A204.1 (cell line): ENCODE measurements around the gene FAM193A.
"Not testable (repeated sequence)": the region's sequence is repeated elsewhere in the genome, so short reads cannot be mapped to it uniquely, and the experiment has no call there.

Experiments
- FAIRE-seq: peaks from 2 replicates; lab custom pipeline; 2012; peaks lifted over from hg19 to GRCh38; lab: Jason Lieb, UNC

Gene FAM193A

GRCh38 chr4:2618729-2619128, 82.3 kb downstream of the FAM193A start:
- FAIRE-seq = not testable (repeated sequence)

DNA sequence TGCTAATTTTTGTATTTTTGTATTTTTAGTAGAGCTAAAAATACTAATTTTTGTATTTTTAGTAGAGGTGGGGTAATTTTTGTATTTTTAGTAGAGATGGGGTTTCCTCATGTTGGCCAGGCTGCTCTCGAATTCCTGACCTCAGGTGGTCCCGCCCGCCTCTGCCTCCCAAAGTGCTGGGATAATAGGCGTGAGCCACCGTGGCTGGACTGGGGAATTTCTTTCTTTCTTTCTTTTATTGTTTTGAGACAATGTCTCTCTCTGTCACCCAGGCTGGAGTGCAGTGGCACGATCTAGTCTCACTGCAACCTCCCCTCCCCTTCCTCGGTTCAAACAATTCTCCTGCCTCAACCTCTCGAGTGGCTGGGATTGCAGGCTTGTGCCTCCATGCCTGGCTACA, 83.0 kb downstream of the FAM193A start:
- no peak for FAIRE-seq

- no peak for FAIRE-seq
Observed at GRCh38 chr4:2621419-2621818, 85.0 kb downstream of the FAM193A start.

DNA sequence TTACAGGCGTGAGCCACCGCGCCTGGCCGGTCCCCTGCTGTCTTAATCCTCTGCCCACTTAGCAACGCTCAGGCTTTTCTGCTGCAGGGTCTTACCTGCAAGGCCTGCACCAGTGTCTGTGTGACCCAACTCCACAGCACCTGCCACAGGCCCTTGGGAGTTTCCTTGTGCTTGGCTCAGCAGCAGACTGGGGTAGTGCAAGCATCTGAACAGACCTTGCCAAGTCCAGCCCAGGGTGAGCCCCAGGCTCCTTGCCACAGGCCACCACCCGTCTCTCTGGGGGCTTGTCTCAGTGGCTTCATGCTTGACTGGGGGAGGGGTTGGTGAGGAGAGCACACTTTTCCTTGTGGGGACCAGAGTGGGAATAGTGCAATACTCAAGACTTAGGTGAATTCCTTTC, 87.0 kb downstream of the FAM193A start:
- no peak for FAIRE-seq

DNA sequence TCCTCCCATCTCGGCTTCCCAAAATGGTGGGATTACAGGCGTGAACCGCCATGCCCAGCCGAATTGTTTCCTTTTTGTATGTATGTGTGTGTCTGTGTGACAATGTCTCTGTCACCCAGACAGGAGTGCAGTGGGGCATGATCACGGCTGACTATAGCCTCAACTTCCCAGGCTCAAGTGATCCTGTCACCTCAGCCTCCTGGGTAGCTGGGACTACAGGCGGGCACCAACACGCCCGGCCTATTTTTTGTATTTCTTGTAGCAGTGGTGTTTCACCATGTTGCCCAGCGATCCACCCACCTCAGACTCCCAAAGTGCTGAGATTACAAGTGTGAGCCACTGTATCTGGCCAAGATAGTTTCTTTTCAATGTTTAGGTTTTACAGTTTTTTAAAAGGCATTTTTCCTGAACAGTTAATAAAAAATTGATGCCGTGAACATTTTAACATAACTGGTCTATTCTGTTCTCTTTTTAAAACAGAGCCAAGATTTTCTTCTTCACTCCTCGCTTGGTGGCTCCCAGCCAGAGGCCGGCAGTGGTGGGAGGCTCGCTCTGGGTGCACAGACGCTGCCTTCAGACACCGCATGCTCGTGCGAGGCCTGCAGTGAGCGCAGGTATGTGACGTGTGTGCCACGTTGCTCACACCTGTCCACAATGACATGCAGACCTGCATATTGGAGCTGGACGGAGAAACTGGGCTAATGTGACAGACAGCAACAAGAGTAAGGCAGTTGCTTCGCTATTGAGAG, 88.5 kb downstream of the FAM193A start:
- FAIRE-seq = no peak

GRCh38 chr4:2626231-2626630, 89.8 kb downstream of the FAM193A start:
- no peak for FAIRE-seq

- no peak for FAIRE-seq
Observed at GRCh38 chr4:2630556-2631273, 94.3 kb downstream of the FAM193A start.

- no peak for FAIRE-seq
Observed at GRCh38 chr4:2634014-2634413, 97.6 kb downstream of the FAM193A start.

- no peak for FAIRE-seq
Observed at GRCh38 chr4:2636331-2636730, 99.9 kb downstream of the FAM193A start.

- FAIRE-seq = not testable (repeated sequence)
Observed at GRCh38 chr4:2636994-2637393, 100.5 kb downstream of the FAM193A start.

GRCh38 chr4:2637956-2638552, 101.6 kb downstream of the FAM193A start:
- no peak for FAIRE-seq

GRCh38 chr4:2638730-2639129, 102.3 kb downstream of the FAM193A start:
- FAIRE-seq = no peak

GRCh38 chr4:2642968-2643367, 106.5 kb downstream of the FAM193A start:
- FAIRE-seq = no peak

DNA sequence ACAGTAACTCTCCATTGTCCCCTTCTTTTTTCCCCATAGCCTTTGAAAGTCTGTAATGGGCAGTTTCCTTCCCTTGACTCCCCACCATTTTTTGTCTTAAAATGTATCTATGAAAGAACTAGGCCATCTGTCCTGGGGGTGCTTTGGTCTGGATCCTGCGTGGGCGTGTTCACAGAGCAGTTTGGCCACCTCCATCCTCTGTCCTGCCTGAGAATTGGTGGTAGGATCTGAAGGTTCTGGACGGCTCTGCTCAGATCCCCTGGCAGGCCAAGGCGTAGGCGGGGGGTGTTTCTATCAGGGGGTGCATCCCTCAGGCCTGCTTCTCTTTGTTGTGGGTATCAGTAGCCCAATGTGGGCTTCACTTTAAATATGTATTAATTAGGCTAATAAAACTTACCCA, 107.1 kb downstream of the FAM193A start:
- no peak for FAIRE-seq

DNA sequence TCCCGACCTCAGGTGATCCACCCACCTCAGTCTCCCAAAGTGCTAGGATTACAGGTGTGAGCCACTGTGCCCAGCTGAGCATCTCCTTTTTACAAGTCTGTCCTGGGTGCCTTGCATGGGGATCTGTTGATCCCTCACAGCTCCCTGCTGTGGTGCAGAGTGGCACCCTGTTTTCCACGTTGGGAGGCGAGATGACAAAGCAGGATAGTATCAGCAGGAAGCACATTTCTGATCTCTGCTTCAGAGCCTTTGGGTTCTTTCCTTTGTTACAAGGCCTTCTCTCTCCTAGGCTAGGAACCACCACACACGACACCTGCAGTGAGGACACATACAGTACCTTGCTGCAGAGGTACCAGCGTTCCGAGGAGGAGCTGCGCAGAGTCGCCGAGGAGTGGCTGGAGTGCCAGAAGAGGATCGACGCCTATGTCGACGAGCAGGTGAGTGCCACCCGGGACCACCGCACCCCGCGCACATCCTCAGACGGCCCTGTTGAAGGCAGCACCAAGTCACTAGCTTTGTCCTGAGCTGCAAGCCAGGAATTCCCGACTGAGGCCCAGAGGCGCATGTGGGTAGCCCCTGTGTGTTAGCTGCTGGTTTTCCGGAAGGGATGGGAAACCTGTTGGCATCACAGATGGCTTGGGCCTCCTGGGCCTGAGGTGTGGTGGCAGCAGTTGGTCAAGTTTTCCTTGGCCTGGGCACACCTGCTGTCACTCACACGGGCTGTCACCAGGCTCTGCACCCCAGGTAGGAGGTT, 110.1 kb downstream of the FAM193A start:
- no peak for FAIRE-seq

- FAIRE-seq = no peak
Observed at GRCh38 chr4:2647403-2648158, 111.1 kb downstream of the FAM193A start.

DNA sequence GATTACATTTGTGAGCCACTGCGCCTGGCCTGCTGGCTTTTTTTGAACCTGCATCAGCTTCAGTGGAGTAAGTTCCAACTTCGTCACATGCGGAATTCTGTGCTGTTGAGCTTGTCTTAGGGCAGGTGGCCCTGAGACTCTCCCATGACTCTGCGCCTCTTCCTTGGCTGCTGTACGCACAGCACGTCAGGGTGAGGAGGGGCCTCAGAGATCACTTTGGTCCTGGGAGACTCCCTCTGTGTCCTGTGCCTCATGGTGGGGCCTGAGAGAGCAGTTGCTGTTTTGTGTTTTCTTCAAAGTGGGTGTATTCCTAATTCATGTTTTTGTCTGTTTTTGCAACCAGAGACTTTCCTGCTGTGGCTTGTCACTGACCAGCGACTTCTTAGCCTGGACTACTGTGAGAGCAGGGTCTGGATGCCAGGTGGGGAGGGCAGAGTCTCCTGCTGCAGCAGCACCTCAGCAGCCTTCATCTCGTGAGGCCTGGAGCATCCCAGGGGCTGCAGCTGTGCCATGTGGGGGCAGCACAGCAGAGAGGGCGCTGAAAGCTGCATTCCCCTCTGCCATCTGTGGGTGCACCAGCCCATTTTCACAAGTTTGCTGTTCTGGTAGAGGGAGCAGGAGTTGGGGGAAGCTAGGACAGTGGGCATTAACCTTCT, 111.8 kb downstream of the FAM193A start:
- no peak for FAIRE-seq

DNA sequence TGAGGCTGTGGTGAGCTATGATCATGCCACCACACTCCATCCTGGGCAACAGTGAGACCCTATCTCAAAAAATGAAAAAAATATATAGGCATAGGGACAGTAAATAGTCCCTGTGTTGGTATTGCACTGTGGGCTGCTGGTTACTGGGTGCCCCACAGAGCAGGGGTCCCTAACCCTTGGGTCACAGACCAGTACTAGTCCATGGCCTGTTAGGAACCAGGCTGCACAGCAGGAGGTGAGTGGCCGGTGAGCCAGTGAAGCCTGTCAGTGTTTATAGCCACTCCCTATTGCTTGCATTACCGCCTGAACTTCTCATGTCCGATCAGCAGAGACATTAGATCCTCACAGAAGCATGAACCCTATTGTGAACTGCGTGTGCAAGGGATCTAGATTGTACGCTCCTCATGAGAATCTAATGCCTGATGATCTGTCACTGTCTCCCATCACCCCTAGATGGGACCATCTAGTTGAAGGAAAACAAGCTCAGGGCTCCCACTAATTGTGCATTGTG, 113.2 kb downstream of the FAM193A start:
- no peak for FAIRE-seq

GRCh38 chr4:2650276-2650675, 113.8 kb downstream of the FAM193A start:
- FAIRE-seq = no peak

DNA sequence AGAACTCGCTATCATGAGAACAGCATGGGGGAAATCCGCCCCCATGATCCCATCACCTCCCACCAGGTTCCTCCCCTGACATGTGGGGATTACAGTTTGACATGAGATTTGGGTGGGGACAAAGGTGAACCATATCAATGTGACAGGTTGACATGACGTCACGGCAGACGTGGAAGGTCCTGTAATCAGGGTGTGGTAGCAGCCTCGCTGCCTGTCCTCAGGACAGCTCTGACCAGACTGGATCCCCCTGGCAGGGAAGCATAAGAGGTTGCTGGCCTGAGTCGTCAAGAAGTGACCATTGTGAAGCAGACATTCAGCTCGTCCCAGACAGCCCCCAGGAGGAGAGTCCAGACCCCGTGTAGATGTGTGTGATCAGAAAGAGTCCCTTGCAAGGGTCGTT, 115.1 kb downstream of the FAM193A start:
- FAIRE-seq = no peak

DNA sequence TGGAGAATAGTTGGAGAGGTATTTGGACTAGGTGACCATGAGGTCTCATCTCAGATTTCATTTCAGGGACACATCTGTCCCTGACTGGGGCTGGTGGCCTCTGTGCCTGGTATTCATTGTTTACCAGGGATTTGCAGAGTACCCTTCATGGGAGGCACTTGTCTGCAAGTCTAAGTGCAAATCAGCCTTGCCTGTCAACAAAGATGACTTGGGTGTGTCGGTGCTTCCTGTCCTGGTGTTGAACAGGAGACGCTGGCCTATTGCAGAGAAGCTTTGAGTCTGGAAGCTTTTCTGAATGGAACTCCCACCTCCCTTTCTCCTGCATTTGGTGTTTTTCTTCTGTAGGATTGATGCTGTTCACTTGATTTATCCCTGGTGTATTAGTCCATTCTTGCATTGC, 115.6 kb downstream of the FAM193A start:
- no peak for FAIRE-seq
